Measurements from ENCODE around the gene MROH7.

DNA sequence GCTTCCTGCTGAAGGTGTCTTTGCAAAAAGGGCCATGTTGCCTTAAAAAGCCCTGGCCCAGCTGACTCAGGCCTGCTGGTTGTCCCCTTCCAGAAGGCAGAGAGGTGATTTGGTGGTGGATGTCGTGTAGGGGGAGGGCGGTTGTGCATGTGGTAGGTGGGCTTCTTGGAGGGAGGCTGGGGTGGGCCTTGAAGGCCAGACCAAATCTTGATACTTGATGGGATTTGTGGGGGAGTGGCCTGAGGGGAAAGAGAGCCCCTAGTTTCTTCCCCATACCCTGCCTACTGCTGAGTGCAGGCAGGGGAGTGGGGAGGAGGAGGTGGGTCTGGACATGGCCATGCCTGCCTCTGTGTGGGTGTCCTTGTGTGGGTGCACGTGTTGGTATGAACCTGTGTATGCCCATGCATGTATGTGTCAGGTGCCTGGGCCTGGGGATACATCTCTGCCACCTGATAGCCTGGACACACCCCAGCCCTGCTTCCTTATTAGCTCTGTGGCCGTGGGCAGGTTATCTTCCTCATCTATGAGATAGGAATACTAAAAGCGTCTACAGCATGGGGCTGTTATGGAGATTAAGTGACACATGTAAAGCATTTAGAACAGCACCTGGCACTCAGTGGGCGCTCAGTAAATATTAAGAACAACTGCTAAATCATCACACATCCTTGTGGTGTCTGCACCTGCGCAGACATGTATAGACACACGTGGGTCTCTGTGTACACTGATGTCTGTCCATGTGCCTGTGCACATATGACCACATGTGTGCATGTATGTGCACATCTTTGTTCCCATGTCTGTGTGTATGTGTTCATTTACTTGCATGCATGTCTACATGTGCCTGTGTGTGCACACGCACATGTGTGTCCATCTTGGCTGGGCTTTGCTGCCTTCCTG lies 35.2 kb upstream of the MROH7 start:
- TF ChIP-seq POLR2A (IDR thresholded peaks at IDR 0.05) = no peak
- TF ChIP-seq, protein P1, sequence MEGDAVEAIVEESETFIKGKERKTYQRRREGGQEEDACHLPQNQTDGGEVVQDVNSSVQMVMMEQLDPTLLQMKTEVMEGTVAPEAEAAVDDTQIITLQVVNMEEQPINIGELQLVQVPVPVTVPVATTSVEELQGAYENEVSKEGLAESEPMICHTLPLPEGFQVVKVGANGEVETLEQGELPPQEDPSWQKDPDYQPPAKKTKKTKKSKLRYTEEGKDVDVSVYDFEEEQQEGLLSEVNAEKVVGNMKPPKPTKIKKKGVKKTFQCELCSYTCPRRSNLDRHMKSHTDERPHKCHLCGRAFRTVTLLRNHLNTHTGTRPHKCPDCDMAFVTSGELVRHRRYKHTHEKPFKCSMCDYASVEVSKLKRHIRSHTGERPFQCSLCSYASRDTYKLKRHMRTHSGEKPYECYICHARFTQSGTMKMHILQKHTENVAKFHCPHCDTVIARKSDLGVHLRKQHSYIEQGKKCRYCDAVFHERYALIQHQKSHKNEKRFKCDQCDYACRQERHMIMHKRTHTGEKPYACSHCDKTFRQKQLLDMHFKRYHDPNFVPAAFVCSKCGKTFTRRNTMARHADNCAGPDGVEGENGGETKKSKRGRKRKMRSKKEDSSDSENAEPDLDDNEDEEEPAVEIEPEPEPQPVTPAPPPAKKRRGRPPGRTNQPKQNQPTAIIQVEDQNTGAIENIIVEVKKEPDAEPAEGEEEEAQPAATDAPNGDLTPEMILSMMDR (IDR thresholded peaks at IDR 0.05 in 4 of 5, conservative IDR thresholded peaks at IDR 0.05 in 1 of 5) = no peak

Measured in gastrocnemius medialis (tissue), 4 donors.